ENCODE data around the gene IGSF21. TPM values are rescaled to one million over a fixed set of nuclear protein-coding genes. Genes with fewer than 3 reads are reported as not detected.

IGSF21 gene
- total RNA-seq, 1 experiment from 2014 or later: 5.2 TPM

DNA sequence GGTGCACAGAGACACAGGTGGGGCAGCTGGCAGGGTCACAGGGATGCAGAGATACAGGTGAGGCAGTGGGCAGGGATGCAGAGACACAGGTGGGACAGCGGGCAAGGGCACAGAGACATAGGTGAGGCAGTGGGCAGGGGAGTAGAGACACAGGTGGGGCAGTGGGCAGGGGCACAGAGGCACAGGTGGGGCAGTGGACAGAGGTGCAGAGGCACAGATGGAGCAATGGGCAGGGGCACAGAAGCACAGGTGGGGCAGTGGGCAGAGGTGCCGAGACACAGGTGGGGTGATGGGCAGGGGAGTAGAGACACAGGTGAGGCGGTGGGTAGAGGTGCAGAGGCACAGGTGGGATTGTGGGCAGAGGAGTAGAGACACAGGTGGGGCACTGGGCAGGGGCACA, 255.8 kb downstream of the IGSF21 start:
- H3K9me3 Mint-ChIP-seq: peaks cover 3 to 4% of the 10 kb centered on the region in 2 experiments; a peak in 4 of 5 replicates
- H3K14ac ChIP-seq (ENCODE audit: insufficient read depth, low read length): peak overlapping the region; percentile 65; the same call in 1 of the 2 replicates
- TF ChIP-seq, protein P1, sequence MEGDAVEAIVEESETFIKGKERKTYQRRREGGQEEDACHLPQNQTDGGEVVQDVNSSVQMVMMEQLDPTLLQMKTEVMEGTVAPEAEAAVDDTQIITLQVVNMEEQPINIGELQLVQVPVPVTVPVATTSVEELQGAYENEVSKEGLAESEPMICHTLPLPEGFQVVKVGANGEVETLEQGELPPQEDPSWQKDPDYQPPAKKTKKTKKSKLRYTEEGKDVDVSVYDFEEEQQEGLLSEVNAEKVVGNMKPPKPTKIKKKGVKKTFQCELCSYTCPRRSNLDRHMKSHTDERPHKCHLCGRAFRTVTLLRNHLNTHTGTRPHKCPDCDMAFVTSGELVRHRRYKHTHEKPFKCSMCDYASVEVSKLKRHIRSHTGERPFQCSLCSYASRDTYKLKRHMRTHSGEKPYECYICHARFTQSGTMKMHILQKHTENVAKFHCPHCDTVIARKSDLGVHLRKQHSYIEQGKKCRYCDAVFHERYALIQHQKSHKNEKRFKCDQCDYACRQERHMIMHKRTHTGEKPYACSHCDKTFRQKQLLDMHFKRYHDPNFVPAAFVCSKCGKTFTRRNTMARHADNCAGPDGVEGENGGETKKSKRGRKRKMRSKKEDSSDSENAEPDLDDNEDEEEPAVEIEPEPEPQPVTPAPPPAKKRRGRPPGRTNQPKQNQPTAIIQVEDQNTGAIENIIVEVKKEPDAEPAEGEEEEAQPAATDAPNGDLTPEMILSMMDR (conservative IDR thresholded peaks at IDR 0.05): no peak
- no peaks in the 10 kb centered on the region for H3K27me3 ChIP-seq (ENCODE audit: insufficient read depth, low read length)
- H3K4me1 Mint-ChIP-seq: peaks cover 14 to 17% of the 10 kb centered on the region in 2 experiments
- no peak overlapping the region for H4K8ac ChIP-seq (replicated peaks; ENCODE audit: insufficient read length, low read depth, low read length)
- H2AK5ac ChIP-seq (ENCODE audit: insufficient read length, low read length): no peak overlapping the region
- no peaks in the 10 kb centered on the region for H3K23me2 ChIP-seq (ENCODE audit: insufficient read length, low read depth, low read length, poor library complexity, severe bottlenecking)
- no peak overlapping the region for H2BK5ac ChIP-seq (ENCODE audit: insufficient read length, low read length)
- H4K91ac ChIP-seq (ENCODE audit: insufficient read length, low read depth, low read length): no peak overlapping the region
- no peaks in the 10 kb centered on the region; the same call in 1 of the 2 replicates for H3K79me2 ChIP-seq (ENCODE audit: insufficient read depth, low read length)
- peaks cover 2 to 17% (median 14%) of the 10 kb centered on the region in 3 experiments; a peak in 6 of 7 replicates for H3K36me3 Mint-ChIP-seq (ENCODE audit: insufficient read depth in 1 of 3, low read depth in 3 of 3)
- H3T11ph ChIP-seq (ENCODE audit: low read length): no peak overlapping the region
- H3K4ac ChIP-seq (ENCODE audit: low read depth, low read length): no peak overlapping the region
- H2BK15ac ChIP-seq (ENCODE audit: low read depth, low read length): no peak overlapping the region
- no peaks in the 10 kb centered on the region for H3K79me1 ChIP-seq (ENCODE audit: insufficient read depth, low read depth, low read length, poor library complexity, severe bottlenecking)
- no peaks in the 10 kb centered on the region; the same call in 1 of the 2 replicates for H3K4me1 ChIP-seq (ENCODE audit: insufficient read depth, low read length)
- no peak overlapping the region for H2AFZ ChIP-seq (ENCODE audit: low read length)
- no peak overlapping the region for H3K4me2 ChIP-seq (ENCODE audit: insufficient read depth, insufficient read length, low read length)
- H3K23ac ChIP-seq (ENCODE audit: insufficient read length, low read depth, low read length): no peak overlapping the region
- H3K27ac ChIP-seq (ENCODE audit: insufficient read length, low read depth, low read length): no peak overlapping the region
- H4K5ac ChIP-seq (ENCODE audit: insufficient read length, low read depth, low read length): no peak overlapping the region
- H3K27me3 Mint-ChIP-seq (ENCODE audit: low read depth): peaks cover 11% of the 10 kb centered on the region
- no peak overlapping the region for H2BK20ac ChIP-seq (ENCODE audit: low read depth, low read length, poor library complexity, severe bottlenecking)
- no peak overlapping the region for H3K18ac ChIP-seq (ENCODE audit: insufficient read length, low read depth, low read length)
- no peaks in the 10 kb centered on the region for H4K20me1 ChIP-seq (ENCODE audit: control insufficient read depth, insufficient read depth, insufficient read length)
- no peak overlapping the region for H2BK120ac ChIP-seq (ENCODE audit: low read depth, low read length, poor library complexity, severe bottlenecking)
- no CpG with 5 or more reads among the region's 3 CpGs for whole genome bisulfite sequencing (ENCODE audit: extremely low coverage, insufficient read length, low lambda C conversion rate)
- H3K9me3 ChIP-seq (ENCODE audit: control insufficient read depth, low read depth, low read length): no peaks in the 10 kb centered on the region
- no peak for DNase-seq
- H2BK12ac ChIP-seq (ENCODE audit: insufficient read length, low read depth, low read length): no peak overlapping the region
- no peak overlapping the region for H3K4me3 Mint-ChIP-seq
- H3K27ac Mint-ChIP-seq: no peak overlapping the region; a peak in 1 of 7 replicates
- H3K9ac ChIP-seq (ENCODE audit: extremely low read depth, insufficient read length, low read length): no peak overlapping the region
- H3K56ac ChIP-seq (ENCODE audit: insufficient read length, low read depth, low read length): no peak overlapping the region

Measured in H9 (cell line).